ENCODE measurements around the gene ZFP1.

ZFP1 gene

DNA sequence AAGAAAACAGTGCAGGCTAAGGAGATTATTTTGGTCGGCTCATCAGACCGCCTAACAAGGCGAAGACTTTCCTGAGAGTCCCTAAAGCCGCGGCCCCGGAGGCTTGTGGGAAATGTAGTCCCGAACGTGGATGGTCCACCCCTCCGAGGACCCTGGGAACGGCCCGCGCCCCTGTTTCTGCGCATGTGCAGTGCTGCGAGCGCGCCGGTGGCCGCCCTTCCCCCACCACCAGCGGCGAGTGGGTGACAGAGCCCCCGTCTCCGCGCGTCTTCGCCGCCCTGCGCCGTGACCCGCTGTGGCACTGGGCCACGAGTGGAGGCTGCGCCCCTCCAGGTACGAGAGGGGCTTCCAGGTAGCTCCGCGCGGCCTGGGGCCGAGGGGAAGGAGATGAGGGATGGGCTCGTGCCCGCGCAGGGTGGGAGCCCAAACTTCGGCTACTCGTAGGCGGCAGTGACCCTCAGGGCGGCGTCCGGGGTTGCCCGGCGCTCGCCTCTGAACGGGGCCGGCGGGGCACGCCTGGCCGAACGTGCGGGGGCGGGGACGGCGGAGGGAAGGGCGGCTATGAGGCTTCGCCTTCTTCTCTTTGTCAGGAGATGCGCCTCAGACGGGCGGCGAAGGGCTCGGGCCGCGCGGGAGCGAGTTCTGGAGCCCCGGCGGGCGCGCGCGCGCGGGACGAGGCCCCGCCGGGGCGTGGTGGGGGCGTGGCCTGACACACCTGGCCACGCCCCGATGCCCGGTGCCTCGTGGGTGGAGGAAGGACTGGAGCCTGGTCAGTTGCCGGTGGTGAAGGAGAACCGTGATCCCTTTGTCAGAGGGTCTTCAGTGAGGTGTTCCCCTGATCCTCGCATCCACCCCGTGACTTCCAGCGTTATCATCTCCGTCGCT is at the start of gene ZFP1:
Gene ZFP1, plus strand, starts transcription at position 214 of the 885 bp plus-strand sequence. CDS start 4,428 bp downstream, outside the sequence.
- DNase-seq (ENCODE audit: low read depth in 2 of 2): peak; percentile 84 to 91

GRCh38 chr16:75099075-75099667 is 49.2 kb upstream of the ZFP1 start:
- DNase-seq (ENCODE audit: low read depth in 2 of 2): no peak

GRCh38 chr16:75099738-75100602 is 48.4 kb upstream of the ZFP1 start:
- DNase-seq (ENCODE audit: low read depth in 2 of 2): no peak

DNA sequence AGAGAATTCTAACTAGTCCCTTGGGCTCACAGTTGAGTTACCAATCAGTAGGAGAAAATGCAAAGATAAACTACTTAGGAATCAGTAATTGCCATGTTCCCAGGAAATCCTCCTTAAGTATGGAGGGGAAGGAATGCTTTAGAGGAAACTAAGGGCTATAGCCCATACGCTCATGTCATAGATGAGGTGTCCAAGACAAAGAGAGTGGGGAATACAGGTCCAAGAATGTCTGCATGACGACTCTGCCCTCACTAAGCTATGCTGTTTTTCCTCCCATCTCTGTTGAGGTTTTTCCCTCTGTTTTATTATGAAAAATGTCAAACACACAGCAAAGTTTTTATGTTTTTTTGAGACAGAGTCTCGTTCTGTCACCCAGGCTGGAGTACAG is 47.7 kb upstream of the ZFP1 start:
- no peak for DNase-seq (ENCODE audit: low read depth in 2 of 2)

DNA sequence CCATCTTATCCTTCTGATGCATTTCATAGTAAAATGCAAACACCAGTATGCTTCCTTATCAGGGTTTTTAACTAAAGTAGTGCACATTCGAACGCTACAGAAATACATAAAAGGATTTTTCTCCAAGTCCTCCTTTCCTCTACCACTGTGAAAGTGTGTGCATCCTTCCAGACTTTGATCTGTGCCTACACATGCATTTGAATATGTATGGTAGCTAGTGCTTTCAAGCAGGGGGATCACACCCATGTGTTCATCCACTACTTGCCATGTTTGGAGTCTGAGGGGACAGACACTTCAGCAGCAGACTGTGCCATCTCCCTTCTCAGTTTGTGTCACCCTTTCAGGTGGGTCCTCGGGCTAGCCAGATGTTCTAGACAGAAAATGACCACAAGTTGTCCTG is 46.7 kb upstream of the ZFP1 start:
- DNase-seq (ENCODE audit: low read depth in 2 of 2): no peak

DNA sequence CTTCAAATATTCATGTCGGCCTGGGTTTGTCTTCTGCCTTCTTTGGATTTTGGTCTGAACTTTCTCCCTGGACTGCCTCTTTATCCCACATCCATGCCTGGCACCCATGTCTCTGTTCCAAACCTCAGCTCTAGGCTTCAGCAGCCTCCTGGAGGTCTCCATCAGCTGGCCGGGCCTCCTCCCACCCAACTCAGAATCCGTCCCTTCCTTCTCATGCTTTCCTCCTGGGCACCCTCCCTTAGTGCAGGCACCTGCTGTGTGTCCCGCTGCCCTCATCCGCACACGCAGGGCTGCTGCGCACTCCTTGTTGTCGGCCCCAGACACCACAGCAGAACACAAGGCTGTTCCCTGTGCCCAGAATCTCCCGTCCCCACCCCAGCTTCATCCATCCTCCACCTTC is 45.7 kb upstream of the ZFP1 start:
- no peak for DNase-seq (ENCODE audit: low read depth in 2 of 2)

DNA sequence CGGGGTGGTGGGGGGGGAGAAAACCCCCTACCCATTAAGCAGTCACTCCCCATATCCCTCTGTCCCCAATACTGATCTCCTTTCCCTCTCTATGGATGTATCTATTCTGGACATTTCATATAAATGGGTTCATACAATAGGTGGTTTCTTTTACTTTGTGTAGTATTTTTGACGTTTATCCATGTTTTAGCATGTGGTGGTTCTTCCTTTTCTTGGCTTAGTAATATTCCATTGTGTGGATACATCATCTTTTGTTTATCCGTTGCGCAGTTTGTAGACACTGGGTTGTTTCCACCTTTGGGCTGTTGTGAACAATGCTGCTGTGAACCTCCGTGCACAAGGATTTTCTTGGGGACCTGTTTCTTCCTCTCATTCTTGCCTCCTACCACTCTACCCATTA is 44.3 kb upstream of the ZFP1 start:
- DNase-seq (ENCODE audit: low read depth in 2 of 2): no peak

DNA sequence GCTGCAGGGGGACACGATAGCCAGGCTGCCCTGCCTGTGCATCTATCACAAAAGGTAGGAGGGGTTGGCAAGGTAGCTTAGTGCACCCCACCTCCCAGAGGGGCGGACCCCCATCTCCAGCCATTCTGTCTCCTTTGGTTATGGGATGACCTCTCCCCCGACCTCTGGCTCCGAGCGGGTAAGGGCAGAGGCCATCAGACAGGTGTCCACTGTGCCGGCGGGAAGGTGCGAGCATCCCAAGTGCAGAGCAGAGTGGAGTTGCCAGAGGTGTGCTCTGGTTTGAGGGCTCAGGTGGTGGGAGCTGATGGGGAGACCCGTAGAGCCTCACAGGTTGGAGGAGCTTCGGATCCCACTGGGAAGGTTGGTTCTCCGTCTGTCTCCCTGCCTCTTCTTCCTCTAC is 43.5 kb upstream of the ZFP1 start:
- DNase-seq (ENCODE audit: low read depth in 2 of 2): no peak

DNA sequence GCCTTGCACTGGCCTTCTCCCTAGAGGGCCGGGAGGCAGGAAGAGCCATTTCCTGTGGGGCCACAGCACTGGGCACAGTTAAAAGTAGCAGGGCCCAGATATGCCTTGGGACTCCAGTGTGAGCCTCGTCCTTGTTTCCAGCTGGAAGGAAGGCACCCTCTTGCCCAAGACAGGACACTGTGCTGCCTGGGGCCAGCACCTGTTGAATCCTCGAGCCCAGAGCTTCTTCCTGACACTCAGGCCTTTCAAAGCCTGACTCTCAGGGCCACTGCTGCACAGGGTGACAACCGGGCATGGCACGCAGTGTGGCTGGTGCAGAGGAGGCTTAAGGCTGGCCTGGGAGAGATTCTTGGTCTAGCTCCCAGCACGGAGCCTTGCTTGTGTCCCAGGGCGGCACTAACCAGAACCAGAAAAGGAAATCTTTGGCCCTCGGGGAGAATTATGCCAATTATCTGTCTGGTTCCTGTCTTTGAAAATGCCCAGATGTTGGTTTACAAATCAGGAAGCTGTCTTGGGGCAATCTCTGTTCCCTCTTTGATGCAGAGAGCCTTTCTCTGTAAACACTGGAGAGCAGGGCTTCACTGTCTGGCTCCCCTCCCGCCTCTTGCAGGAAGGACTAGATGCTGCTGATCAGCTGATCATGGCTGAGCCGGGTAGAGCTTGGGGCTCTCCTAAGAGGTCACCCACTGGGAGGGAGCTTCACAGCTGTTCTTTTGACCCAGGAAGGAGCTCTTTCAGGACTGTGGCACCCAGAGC is 42.8 kb upstream of the ZFP1 start:
- no peak for DNase-seq (ENCODE audit: low read depth in 2 of 2)

DNA sequence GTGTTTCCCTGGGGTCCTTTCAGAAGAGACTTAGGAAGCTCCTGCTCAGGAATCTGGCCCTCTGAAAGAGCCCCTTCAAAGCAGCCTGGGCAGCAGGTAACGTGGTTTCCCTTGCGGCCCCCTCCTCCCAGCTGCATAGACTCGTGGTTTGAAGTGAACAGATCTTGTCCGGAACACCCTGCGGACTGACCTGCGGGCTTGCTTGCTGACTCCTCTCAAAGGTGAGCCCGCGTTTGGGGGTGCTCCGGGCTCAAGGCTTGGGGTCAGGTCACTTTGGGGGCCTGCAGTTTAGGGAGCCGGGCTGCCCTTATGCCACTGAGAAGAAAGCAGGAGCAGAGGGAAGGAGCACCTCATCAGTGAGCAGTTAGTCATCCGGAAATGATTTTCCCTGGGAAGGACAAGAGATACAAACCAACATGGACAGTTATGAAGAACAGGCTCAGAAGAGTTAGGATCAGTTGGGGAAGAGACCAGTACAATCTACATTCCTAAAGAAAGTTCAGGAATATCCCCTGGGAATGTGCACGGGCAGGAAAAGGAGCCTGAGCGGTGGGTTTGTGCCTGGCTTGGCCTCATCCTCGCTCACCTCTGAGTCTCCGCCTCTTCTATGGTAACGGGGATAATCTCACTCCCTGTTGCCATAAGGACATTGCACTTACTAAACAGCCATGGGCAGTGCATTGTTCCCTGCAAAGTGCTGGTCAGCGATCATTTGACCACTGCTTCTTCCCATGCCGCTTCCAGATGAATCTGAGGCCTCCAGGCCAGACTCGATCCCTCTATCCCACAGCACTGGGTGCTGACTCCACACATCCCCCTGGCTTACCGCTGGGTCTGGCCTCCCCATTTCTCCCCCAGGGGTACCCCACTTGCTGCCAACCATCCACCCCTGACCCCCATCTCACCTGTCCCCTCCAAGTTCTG is 41.7 kb upstream of the ZFP1 start:
- no peak for DNase-seq (ENCODE audit: low read depth in 2 of 2)

DNA sequence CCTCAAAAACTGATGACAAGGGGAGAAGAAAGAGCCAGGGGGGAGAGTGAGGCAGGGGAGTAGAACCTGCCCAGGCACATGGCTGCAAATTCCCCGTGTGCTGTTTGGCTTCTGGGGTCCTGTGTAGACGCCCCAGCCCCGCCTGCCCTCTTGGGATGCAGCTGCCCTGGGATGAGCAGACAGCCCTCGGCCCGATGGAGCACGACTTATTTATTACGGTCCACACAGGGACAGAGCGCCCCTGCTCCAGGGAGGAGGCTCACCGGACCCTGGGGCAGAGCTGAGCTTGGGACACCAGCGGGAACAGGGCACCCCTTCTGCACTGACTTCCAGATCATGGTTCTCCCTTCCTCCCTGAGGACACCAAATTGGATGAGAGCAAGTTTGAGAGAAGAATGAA is 40.8 kb upstream of the ZFP1 start:
- no peak for DNase-seq (ENCODE audit: low read depth in 2 of 2)

DNA sequence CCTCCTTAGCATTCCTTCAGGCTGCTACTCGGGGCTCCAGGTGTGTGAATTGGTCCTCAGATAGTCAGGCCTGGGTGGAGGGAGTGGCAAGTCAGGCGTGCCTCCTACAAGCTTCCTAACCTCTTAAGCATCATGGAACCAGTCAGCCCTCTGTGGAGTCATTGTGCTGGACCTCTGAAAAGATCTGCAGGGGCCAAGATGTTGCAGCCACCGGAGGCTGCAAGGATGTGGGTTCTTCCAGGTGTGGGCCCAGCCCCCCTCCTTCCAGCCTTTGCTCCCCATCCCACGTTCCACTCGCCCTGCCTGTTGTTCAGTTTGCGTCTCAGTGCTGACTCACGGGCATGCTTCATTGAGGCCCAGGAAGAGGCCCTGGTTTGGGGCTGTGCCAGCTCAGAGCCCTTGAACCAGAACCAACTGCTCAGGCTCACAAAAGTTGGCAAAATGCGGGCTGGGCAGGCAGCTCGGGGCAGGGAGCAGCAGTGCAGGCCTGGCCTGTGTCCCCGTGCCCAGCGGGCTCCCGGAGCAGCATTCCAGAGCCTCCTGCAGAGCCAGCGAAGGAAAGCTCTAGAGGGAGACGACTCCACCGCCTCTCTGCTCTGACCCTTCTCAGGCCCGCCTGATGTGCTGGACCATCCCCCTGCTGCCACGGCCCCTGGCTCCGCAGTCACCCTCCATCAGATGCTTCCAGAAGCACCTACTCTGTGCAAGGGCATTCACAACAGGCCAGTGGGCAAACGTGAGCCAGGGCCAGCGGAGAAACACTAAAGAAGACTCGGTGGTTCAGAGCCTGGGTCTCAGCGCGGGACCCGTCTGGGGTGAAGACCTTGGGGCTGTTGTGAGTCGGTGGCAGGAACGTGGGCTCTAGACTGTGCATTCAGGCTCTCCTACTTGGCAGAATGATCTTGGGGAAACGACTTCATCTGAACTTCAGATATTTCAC is 39.3 kb upstream of the ZFP1 start:
- peak; percentile 46 to 54 for DNase-seq (ENCODE audit: low read depth in 2 of 2)

DNA sequence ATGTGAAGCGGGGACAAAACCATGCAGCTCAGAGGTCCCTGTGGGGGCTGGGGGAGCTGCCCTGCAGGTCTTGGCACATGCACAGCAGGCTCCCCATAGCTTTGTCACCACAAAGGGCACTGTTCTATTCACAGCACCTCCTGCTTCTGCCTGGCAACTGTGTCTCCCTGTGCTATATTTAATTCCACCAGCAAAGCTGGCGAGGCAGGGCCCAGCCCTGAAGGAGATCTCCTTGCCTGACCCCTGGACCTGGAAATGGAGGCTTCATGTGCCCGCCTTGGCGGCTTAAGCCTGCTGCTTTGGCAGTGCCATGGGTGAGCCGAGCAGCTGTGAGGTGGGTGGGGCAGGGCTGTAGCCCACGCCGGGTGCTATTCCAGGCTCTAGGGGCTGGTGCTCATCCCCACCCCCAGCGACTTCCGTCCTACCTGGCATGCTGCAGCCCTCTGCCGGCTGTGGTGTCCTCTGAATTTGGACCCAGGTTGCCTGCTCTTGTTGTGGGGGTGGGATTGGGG is 38.5 kb upstream of the ZFP1 start:
- no peak for DNase-seq (ENCODE audit: low read depth in 2 of 2)

DNA sequence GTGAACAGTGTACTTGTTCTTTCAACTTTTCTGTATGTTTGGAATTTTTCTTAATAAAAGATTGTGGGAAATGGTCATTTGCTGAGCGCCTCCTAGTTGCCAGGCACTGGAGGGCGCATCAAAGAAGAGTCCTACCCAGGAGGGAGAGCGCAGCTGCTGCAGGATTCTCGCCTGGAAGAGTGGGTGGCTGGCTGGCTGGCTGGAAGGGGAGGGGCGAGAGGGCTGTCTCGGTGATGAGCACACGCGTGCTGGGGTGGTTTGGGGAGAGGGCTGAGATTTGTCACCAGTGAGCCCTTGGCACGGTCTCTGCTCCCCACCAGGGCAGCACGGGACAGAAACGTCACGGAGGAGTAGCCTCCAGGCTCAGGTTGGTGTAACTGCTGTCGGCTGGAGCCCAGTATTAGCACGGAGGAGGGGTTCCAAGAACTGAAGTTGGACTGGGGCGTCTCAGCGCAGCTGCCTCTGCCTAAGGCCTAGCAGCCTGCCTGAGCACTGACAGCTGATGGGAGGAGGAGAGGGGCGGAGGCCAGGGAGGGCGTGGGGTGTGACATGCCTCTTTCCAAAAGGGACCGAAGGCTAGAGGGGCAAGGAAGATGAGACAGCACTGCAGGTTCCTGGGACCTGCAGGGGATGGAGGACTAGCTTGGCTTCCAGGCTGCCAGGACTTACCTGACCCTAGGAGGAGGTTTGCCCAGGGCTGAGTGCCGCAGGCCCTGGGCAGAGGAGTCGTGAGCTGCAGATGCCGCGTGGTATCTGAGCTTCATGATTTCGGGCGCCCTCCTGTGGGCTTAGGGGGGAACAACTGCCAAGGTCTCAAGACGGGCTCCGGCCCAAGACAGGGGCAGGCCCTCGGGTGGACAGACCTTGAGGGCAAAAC is 37.4 kb upstream of the ZFP1 start:
- peak; percentile 57 to 68 for DNase-seq (ENCODE audit: low read depth in 2 of 2)

GRCh38 chr16:75111514-75111940 is 36.8 kb upstream of the ZFP1 start:
- DNase-seq (ENCODE audit: low read depth in 2 of 2): no peak

DNA sequence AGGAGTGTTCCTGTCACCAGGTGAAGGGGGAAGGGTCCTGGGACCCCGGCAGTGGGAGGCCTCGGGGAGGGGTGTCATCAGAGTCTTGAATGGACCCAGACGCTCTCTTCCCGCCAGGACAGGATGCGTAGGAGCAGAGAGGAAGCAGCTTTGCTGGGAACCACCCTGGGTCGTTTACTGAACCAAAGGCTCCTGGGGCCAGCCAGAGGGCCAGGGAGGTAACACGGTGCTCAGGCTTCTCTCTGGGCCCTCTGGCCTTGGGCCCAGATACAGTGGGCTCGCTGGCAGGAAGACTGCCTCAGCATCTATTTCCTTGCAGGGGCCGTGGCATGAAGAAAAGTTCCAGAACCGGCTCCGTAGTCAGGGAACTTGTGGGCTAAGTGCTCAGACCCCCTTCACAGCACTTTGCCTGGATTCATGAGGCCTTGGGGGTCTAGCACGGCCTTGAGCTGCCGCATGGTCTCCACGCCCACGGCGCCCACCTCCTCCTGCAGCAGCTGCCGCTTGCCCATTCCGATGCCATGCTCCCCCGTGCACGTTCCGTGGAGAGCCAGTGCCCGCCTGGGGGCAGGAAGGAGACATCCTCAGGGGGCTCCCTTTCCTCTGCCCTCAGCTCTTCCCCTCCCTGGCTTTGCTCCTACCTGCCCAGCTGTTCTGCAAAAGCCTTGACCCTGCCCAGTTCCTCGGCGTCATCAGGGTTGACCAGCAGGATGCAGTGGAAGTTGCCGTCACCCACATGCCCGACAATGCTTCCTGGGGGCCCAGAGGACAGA is 36.2 kb upstream of the ZFP1 start:
- DNase-seq (ENCODE audit: low read depth in 2 of 2): no peak

DNA sequence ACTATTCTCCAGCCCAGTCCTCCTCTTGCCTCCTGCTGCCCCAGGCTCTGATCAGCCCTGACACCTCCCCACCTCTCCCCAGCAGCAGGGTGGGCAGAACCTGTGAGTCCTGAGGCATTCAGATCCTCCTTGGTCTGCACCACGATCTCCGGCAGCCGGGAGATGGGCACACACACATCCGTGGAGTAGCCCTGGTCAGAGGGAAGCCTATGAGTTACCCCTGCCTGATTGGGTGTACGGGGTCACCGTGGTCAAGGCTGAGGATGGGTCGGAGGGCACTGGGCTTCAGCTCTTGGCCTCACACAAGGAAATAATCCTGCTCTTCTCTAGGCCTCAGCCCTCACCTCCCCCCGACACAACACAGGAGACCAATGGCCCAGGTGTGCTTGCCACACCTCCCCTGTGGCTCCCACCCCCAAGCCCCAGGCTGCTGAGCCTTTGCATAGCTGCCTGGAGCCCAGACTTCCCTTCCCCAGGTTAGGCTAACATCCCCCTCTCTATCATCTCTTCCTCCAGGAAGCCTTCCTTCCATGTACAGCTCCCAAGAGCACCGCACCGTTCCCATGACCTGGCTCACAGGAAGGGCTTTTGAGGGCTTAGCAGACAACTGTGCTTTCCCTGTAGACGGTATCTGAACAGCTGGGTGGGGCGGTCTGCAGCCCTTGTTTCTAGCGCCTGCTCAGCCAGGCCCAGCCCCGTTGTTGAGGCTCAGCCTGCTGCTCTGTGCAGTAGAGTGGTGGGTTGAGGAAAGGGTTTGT is 35.4 kb upstream of the ZFP1 start:
- no peak for DNase-seq (ENCODE audit: low read depth in 2 of 2)

All from stimulated activated CD4-positive, alpha-beta T cell treated with anti-CD3 and anti-CD28 coated beads, Interleukin-1b, Interleukin-23, amount 100 ng/mL, for 1 hour (primary cell).